COR-L47 (cell line): ENCODE data around the gene SCGB1D4.

Experiments
- DNase-seq: peaks from one replicate; lab custom pipeline; 2025; lab: John Stamatoyannopoulos, UW

SCGB1D4 gene

DNA sequence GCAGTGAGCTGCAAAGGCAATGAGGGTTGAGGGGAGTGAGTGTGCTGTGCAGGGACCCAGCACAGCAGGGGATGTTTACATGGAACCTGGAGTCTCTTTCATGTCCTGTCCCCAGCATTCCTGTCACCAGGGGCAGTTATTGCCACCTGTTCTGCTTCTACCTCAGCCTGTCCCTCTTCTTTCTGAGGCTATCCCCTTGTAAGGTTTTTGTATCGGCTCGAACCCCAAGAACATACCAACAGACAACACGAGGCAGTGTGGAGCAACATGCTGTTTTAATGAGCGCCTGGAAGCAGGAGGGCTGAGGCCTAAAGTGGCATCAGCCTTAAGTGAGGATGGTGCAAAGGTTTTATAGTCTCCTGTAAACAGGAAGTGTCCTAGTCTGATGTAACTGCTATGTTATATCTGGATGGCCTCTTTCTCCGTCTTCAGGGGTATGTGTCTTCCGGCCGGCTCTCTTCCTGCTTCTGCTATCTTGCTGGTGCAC is 25.0 kb downstream of the SCGB1D4 start:
- DNase-seq, result no peak

DNA sequence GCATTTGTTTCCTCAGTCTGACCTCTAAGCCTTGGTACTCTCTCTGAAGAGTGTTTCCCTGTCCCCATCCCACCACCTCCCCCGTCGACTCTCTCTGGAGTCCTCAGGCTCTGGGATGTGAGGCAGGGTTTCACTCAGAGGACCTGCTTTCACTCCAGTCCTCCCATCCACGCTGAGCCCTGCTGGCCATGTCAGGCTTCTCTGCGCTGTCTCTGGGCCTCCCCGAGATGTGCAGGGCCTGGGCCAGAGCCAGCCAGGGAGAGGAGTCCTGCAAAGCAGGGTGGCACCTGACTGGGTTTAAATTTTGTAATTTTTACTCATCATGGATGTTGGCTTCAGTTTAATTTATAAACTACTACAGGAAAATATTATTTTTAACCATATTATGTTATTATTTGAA is 25.6 kb downstream of the SCGB1D4 start:
- no peak for DNase-seq

DNA sequence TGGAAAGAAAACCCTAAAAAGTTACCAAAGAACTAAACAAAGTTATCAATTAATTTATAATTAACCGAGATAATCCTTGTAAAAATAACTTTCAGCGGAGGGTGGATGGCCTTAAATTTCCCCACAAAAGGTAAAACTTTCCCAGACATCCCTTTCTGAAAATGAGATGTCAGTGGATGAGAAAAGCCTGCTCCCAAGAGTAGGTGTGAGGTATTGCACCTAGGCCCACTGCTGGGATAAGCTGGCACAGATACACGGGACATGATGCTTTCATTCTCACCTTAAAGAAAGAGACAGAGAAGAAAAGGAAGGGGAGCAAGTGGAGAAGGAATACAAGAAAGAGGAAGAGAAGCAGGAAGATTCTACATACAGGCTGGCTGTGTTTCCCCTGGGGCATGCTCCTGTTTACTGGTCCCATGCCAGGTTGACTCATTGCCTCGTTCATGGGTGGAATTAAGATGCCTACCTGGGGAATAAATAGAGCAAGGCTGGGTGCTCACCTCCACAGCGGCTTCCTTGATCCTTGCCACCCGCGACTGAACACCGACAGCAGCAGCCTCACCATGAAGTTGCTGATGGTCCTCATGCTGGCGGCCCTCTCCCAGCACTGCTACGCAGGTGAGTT is 29.1 kb downstream of the SCGB1D4 start, which contains the start of gene SCGB2A2:
SCGB2A2 (plus strand) TSS at position 505 of the 625 bp plus-strand sequence; CDS start at position 564, 59 bp downstream.
- DNase-seq, result no peak

GRCh38 chr11:62267576-62267975 is 31.3 kb downstream of the SCGB1D4 start:
- no peak for DNase-seq

GRCh38 chr11:62267050-62267449 is 31.8 kb downstream of the SCGB1D4 start:
- no peak for DNase-seq

GRCh38 chr11:62266558-62266957 is 32.3 kb downstream of the SCGB1D4 start:
- DNase-seq, result no peak

GRCh38 chr11:62264004-62264403 is 34.9 kb downstream of the SCGB1D4 start:
- no peak for DNase-seq

GRCh38 chr11:62260261-62260953 is 38.5 kb downstream of the SCGB1D4 start:
- DNase-seq, result no peak

- no peak for DNase-seq
Measured at GRCh38 chr11:62256281-62256680, 42.6 kb downstream of the SCGB1D4 start.

DNA sequence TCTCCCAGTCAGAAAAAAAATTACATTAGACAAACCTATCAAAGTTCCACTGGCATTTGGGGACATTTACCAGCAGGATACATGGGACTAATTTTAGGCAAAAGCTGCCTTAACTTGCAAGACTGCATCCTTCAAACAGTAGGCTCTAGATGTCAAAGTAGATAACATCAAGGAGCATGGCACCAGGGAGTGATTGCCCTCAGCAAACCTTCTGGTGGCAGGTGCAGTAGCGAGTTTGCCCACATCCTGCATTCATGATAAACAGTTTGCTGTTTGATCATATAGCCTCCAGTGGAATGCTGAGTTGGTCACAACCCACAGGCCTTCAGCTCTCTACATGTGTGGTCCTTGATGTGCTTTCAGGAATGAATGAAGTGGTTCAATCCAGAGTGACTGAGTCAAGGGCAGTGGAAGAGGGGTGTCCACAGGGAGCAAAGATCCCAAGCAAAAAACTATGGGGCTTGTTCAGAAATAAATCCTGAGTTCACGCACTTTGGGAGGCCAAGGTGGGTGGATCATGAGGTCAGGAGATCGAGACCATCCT is 44.8 kb downstream of the SCGB1D4 start:
- DNase-seq, result no peak

GRCh38 chr11:62251698-62252097 is 47.2 kb downstream of the SCGB1D4 start:
- no peak for DNase-seq
